Measurements from ENCODE around the gene NR2F6. TPM values are rescaled to one million over a fixed set of nuclear protein-coding genes. Genes with fewer than 3 reads are reported as not detected.

NR2F6 gene
- total and polyA plus RNA-seq, 2 of the 4 experiments (the other 2 are of a cell fraction), result 8.4 to 20.5 TPM

DNA sequence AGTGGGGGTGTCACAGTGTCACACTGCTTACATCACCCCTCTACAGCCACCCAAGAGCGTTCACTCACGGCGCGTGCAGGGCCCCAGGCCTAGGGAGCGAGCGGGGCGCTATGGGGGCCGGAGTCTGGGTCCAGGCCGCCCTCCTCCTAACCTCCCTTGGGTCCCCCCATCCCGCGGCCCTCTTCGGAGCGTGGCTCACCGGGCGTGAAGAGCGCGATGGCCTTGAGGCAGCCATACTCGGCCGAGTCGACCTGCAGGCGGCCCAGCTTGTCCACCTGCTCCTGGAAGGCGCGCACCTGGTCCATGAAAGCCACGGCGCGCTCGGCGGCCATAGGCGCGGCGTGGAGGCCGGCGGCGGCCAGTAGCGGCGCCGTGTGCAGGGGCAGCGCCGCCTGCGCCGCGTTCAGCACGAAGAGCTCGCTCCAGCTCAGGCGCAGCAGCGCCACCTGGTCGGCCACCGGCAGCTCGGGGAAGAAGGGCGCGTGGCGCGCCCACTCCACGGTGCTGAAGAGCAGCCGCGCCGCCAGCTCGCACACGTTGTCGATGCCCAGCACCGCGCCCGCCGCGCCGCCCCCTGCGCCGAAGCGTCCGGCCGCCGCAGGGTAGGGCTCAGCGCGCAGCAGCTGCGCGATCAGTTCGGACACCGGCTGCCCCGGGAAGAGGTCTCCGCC, 10.3 kb downstream of the NR2F6 start (continued):
- TF ChIP-seq, protein P1, sequence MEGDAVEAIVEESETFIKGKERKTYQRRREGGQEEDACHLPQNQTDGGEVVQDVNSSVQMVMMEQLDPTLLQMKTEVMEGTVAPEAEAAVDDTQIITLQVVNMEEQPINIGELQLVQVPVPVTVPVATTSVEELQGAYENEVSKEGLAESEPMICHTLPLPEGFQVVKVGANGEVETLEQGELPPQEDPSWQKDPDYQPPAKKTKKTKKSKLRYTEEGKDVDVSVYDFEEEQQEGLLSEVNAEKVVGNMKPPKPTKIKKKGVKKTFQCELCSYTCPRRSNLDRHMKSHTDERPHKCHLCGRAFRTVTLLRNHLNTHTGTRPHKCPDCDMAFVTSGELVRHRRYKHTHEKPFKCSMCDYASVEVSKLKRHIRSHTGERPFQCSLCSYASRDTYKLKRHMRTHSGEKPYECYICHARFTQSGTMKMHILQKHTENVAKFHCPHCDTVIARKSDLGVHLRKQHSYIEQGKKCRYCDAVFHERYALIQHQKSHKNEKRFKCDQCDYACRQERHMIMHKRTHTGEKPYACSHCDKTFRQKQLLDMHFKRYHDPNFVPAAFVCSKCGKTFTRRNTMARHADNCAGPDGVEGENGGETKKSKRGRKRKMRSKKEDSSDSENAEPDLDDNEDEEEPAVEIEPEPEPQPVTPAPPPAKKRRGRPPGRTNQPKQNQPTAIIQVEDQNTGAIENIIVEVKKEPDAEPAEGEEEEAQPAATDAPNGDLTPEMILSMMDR (conservative IDR thresholded peaks at IDR 0.05; ENCODE audit: low read depth, low read length), result peak; percentile 51
- TF ChIP-seq FOS (IDR thresholded peaks at IDR 0.05; ENCODE audit: low read depth, low read length) (no peak), SMC3 (IDR thresholded peaks at IDR 0.05; ENCODE audit: low read depth, low read length) (peak; percentile 20; the same call in 1 of the 2 replicates), RAD21 (IDR thresholded peaks at IDR 0.05; ENCODE audit: low read length) (peak; percentile 49)
- TF ChIP-seq, protein P2, sequence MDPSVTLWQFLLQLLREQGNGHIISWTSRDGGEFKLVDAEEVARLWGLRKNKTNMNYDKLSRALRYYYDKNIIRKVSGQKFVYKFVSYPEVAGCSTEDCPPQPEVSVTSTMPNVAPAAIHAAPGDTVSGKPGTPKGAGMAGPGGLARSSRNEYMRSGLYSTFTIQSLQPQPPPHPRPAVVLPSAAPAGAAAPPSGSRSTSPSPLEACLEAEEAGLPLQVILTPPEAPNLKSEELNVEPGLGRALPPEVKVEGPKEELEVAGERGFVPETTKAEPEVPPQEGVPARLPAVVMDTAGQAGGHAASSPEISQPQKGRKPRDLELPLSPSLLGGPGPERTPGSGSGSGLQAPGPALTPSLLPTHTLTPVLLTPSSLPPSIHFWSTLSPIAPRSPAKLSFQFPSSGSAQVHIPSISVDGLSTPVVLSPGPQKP (IDR thresholded peaks at IDR 0.05; ENCODE audit: borderline replicate concordance, low read depth, low read length), result no peak

Data from IMR-90 (cell line).